Central memory CD4-positive, alpha-beta T cell (primary cell): ENCODE measurements around the gene OR1F1.

ENCODE experiments used
- DNase-seq: peaks from one replicate; pipeline ENCODE4 v3.0.0; 2022

OR1F1 gene

DNA sequence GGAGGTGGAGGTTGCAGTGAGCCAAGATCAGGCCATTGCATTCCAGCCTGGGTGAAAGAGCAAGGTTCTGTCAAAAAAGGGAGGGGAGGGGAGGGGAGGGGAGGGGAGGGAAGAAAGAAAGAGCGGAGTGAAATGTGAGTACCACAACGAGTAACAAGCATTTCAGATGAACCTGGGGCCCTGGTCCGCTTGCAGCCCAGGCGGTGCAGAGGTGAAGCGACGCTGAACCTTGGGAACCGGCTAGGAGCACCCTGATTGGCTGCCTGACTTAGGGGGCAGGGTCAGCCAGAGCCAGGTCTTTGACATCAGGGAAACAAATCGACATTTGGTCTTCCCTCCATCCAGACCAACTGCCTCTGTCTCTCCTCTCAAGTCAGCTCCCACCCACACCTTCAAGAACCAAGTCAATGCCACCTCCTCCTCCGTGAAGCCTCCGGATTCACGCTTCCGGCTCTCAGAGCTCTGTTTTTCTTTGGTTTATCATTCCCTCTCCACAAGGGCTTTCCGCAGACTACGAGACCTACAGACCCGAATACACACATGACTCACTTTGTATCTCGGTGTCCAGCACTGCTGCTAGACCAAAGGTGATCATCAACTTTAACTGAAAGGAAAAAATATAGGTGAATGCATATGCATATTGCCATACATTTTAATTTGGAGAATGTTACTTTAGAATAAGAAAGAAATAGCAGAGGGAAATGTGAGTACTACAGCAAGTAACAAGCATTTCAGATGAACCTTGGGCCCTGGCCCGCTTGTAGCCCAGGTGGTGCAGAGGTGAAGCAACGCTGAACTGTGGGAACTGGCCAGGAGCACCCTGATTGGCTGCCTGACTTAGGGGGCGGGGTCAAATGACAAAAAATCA is 19.3 kb downstream of the OR1F1 start:
- no peak for DNase-seq

DNA sequence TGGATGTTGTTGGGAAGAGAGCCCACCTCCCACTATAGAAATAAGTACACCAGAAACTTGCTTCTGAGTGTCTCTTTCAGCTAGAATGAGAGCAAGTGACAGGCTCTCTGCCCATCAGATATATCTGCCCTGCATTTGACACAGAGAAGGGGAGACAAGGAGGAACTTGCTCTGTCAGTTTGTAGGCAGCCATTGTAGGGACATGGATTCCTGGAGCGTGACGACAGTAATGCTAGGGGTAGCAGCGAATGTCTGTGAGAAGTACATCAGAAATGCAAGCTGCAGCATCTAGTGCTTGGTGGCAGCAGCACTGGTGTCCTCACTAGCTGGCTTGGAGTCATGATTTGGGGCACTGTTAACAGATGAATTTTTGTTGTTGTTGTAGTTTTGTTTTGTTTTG is 24.0 kb downstream of the OR1F1 start:
- no peak for DNase-seq

DNA sequence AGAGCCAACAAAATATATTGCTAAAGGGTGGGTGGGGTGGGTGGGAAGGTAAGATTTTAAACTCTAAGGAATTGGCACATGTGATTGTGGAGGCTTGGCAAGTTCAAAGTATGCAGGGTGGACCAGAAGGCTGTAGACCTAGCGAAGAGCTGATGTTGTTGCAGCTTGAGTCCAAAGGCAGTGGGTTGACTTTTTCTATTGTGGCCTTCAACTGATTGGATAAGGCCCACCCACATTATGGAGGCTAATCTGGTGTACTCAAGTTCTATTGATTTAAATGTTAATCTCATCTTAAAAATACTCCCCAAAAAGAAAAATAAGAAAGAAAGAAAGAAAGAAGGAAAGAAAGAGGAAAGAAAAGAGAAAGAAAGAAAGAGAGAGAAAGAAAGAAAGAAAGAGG is 24.6 kb downstream of the OR1F1 start:
- DNase-seq: no peak

DNA sequence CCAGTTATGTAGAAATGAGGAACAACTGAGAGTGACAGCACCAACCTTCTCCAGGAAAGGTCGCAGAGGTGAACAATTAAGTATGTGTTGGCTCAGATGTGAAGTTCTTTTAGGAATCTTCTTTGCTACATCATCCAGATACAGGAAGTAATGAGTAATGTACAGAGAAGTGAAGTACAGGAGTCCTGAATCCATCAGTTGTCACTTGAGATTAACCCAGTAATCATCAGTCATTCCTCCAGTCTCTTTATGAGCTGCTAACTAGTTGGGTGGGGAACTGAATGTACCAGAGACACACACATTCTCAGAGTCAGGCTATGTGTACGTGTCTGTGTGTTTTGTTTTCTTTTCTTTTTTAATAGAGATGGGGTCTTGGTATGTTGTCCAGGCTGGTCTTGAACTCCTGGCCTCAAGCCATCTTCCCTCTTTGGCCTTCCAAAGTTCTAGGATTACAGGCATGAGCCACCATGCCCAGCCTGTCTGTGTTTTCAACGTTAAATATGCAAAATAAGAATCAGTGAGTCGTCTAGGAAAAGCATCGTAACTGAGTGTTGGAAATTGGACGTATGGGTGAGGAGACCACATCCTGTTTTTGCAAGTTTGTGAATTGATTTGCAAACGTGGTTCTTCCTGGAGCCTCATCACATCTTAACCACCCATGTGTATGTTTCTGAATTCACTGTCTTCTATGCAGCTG is 27.0 kb downstream of the OR1F1 start:
- DNase-seq: peak; percentile 75

DNA sequence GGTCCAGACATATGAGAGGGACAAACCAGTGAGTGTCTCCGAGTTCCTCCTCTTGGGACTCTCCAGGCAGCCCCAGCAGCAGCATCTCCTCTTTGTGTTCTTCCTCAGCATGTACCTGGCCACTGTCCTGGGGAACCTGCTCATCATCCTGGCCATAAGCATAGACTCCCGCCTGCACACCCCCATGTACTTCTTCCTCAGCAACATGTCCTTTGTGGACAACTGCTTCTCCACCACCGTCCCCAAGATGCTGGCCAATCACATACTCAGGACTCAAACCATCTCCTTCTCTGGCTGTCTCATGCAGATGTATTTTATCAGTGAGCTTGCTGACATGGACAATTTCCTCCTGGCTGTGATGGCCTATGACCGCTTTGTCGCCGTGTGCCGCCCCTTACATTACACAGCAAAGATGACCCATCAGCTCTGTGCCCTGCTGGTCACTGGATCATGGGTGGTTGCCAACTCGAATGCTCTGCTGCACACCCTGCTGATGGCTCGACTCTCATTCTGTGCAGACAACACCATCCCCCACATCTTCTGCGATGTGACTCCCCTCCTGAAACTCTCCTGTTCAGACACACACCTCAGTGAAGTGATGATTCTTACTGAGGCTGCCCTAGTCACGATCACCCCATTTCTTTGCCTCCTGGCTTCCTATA is 27.7 kb downstream of the OR1F1 start:
- no peak for DNase-seq

DNA sequence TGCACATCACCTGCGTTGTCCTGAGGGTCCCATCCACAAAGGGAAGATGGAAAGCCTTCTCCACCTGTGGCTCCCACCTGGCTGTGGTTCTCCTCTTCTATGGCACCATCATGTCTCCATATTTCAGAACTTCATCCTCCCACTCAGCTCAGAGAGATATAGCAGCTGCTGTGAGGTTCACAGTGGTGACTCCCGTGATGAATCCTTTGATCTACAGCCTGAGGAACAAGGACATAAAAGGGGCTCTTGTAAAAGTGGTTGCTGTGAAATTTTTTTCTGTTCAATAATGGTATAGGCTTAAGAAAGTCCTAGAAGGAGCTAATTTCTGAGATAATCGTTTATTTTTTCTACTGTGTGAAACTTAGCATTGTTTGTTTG is 28.2 kb downstream of the OR1F1 start:
- peak; percentile 12 for DNase-seq

DNA sequence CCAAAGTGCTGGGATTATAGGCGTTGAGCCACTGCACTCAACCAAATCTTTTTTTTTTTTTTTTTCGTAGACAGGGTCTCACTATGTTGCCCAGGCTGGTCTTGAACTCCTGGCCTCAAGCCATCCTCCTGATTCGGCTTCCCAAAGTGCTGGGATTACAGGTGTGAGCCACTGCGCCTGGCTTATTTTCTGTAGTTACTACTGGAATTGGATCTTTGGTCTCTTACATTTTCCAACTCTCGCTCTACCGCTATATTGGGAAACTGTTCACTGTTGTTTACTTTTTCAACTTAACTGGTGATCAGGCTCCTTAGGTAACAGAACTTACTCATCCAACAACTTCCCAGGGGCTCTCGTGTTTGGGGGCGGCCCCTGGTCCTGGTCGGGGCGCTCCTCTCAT is 32.8 kb downstream of the OR1F1 start:
- no peak for DNase-seq

DNA sequence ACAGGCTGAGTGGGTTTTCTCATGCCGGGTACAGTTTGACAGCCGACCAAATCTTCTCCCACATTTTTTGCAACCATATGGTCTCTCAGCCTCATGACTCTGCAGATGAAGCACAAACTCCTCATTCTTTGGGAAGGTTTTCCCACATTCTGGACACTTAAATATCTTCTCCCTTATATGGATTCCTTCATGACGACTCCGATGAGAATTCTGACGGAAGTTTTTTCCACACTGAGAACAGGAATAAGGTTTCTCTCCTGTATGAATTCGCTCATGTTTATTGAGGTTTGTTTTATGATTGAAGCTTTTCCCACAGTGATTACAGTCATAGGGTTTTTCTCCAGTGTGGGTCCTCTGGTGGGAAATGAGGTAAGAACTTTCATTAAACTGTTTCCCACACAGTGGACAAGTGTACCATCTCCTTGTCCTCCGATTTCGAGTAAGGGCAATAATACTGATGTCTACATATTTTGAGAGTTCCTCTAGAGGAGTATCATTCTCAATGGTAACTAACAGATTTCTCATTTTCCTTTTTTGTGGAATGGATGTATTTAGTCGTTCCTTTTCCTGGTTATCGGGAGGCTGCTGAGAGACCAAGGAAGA is 36.0 kb downstream of the OR1F1 start:
- DNase-seq: no peak

DNA sequence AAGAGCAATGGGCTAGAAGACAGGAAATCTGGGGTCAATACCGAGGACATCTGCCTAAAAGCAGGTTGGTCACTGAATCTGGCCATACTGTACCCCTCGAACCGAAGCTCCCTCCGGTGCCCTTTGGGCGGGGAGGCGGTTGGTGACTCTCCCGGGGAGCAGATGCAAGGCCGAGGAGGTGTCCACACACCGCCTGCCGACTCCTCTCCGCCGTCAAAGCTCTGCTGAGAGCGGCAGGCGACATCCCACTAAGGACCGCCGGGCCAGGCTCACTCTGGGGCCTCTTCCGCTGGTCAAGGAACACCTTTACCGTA is 46.5 kb downstream of the OR1F1 start:
- no peak for DNase-seq

DNA sequence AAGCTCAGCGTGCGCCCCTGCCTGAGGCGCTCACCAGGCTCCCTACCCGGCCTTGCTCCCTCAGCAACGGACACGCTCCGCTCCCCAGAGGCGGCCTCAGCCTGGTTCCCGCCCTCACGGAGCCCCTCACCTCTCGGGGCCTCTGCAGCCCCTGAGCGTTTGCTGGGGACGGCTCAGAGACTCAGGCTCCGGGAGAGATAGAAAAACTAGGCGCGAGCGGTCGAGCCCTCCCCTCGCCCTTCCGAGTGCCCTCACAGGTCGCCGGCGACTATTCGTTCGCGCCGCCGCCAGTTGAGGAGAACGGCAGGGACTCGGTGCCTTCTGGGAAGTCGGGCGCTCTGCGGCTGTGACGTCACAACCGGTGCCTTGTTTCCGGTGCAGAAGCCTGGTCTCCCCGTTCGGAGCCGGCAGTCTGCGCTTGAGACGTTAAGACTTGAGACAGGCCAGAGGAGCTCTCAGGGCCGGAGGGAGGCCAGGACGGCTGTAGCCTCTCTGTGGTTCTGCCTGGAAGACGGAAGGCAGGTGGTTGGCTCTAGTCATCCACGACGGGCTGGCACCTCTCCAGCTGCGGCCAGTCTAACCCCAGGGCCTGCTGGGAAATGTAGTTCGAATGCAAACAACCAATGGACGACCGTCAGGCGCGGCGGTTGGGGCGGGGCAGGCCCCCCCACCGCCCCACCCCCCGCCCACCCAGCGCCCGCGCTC is 47.0 kb downstream of the OR1F1 start, which contains the start of gene ZNF200:
ZNF200 (minus strand) TSS at position 302 of the 705 bp plus-strand sequence. CDS start 1,403 bp downstream, outside the sequence.
- peak; percentile 92 for DNase-seq

DNA sequence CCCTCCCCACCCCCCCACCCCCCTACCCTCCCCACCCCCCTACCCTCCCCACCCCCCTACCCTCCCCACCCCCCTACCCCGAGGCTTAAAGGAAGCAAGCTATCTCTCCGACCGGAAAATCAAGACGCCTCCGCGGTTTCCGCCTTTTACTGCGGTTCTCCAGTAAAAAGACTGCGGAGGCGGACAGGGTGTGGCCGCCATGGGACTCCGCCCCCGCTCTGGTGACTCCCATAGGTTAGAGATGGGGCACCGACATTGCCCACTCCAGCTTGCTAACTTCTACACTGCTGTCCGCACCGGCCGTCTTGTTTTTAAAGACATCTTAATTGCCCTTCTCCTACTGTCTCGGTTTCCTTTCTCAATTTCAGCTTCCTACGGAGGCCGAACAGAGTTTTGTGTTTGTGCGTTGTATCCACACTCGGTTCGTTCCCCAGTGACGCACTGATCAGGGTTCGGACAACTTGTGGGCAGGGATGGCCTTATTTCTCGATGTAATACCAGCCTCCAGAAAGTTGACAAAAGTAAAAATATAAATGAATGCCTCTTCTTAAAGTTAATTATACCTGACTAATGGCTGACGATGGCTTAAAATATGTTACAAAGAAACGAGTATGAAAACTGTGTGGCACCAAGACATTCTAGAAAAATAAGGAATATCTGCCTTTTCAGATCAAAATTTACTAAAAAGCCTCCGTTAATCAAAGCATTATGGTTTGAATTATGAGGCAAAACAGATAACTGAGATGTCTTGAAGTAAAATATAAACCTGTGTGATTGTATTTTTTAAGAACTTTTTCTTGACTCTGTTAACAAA is 48.1 kb downstream of the OR1F1 start:
- DNase-seq: peak; percentile 57

DNA sequence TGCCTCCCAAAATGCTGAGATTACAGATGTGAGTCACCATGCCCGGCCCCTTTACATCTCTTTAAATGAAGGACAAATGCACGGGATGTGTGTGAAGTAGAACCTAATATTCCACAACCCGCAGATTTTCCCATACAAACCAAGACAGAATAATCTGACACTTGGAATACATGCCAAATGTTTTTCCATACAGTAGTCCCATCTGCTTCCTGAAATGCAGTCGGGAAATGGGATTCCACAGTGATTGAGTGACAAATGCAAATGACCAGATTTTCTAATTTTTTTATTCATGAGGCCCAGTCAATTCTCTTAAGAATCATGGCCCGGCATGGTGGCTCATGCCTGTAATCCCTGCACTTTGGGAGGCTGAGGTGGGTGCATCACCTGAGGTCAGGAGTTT is 53.8 kb downstream of the OR1F1 start:
- DNase-seq: no peak

DNA sequence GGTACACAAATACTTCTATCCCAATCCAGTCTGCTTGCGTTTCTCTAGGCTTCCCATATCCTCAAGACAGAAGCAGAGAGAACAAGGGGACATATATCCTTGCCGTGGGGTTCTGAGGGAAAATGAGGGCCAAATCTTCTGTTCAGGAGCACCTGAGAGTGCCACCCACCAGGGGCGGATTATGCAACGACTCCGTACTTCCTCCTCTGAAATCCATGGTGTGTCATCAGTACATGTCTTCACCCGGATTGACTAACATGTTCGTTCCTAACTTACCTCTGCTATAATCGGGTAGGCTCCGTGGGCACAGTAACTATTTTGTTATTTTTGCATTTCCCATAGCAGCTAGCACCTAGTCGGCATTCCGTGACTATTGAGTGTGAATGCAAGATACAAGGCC is 54.7 kb downstream of the OR1F1 start:
- no peak for DNase-seq

DNA sequence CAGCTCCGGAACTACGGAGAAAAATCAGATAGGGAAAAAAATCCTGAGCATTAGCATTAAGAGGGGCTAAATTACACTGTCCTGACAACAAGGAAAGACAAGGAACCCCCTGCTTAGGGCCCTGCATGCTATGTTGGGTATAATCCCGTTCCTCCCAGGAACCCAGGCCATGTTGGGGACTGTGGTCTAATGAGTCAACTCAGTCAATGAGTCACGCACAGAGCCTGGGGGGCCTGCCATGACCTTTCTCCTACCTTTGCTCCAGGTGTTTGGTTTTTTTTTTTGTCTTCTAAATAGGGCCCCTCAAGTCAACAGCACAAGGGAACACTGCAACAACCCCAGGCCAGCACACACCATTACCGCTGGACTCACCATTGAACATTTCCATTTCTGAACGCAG is 55.9 kb downstream of the OR1F1 start:
- DNase-seq: no peak

DNA sequence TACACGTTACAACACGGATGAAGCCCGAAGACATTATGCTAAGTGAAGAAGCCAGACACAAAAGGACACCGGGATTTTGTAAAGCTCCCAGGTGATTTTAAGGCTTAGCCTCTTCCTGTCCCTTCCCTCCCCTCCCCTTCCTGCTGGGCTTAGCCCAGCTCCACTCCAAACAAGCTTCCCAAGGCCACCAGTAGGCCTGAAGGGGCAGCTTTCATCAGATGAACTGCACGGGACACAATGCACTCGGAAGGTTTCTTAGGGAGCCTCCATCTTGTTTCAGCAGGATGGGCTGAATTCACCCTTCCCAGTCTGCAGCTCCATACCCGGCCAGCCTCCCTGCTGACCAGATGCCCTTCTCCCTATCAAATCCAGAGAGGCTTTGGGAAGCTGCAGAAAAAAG is 58.0 kb downstream of the OR1F1 start:
- DNase-seq: no peak

DNA sequence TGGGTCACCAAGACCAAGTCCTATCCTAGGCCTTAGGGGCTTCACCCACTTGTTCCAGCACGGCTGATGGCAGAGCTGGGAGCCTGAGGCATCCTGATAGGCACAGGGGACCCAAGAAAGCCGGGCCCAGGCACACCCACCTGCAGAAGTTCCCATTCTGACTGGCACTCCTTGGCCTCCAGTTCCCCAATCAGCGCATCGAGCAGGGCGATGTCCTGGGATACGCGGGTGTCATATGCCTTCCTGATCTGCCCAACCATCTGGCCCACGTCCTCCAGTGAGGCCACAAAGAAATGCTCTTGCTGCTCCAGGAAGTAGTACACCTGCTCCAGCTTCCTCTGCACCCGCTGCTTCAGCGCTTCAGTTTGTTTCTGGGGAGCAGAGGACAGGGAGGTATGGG is 58.9 kb downstream of the OR1F1 start:
- no peak for DNase-seq

DNA sequence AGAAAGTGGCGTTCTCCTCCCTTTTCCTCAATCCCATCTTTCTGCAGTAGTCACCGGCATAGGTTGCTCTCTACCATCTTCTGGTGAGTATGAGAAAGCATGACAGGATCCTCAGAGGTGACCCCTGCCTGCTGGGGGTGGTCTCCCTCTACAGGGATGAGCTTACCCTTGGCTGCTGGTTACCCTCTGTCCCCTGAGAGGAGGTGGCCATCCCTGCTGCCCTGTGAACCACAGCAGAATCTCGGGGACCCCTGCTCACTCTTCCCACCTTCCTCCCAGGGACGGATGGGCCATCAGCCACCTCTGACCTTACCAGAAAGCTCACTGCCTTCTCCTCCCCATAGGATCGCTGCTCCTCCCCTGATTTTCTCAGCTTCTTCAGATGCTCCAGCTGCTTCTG is 60.6 kb downstream of the OR1F1 start:
- DNase-seq: no peak

DNA sequence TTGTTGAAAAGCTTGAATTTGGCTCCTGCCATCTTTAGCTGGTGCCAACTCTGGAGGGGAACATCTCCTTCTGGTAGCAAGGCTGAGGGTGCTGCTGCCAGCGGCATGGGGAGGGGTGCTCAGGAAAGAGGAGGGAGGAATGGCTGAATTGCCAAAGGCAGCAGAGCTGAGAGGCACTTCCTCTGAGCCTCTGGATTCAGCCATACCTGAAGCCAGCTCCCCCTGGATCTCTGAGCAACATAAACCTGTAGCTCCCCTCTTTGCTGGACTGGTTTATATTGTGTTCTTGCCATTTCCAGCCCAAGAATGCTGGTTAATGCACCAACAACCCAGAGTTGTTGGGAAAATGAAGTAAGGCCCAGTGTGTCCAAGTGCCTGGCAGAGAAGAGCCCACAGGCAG is 61.0 kb downstream of the OR1F1 start:
- DNase-seq: no peak

DNA sequence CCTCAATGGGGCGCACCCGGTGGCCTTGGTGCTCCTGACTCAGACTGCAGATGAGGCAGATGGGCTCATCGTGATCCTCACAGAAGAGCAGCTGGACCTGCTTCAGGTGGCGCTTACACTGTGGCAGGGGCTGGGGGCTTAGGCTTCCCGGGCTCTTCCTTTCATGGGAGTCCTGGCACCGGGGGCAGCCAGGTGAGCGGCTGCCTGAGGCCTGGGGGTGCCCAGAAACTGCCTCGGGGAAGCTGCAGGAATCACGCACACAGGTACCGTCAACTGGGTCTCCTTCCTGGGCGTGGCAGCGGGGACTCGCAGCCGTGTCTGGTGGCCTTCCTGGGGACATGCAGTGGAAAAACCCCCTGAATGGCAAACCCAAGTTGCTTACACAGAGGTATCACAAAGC is 61.4 kb downstream of the OR1F1 start:
- DNase-seq: no peak

DNA sequence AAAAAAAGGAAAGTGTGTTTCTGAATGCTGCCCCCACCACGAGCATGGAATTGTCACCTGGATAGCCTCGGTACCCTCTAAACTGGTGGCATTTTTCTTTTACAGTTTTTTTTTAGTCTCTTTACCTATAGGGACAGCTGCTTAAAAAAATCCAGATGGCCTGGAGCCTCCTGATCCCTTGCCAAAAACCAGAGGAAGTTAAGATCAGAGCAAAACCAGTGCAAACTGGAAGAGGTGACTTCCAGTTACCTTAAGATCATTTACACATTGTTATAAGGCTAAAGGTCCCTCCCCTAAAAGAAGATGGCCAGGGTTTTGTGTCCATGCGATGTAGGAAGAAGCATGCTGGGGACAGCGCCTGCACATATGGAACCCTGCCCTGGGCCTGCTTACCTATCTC is 65.0 kb downstream of the OR1F1 start:
- DNase-seq: no peak

DNA sequence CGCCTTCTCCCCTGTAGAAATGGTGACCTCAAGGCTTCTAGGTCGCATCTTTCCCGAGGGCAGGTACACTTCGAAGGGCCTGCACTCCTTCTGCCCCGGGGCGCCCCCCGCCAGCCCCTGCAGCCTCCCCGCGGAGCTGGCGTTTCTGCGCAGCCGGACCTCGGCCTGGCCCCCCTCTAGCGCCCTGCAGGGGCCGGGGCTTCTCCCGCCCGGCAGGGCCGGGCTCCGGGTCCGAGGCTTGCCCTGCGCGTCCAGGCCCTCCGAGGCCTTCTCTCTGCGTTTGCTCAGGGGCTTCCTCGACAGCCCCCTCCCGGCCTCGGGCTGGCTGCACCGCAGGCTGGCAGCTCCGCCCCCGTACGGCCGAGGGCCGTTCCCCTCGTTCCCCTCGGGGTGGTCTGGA is 66.3 kb downstream of the OR1F1 start:
- DNase-seq: no peak
